ENCODE data around the gene YJU2. TPM values are rescaled to one million over a fixed set of nuclear protein-coding genes. Genes with fewer than 3 reads are reported as not detected.

Gene YJU2
- total RNA-seq = 14.8 TPM

DNA sequence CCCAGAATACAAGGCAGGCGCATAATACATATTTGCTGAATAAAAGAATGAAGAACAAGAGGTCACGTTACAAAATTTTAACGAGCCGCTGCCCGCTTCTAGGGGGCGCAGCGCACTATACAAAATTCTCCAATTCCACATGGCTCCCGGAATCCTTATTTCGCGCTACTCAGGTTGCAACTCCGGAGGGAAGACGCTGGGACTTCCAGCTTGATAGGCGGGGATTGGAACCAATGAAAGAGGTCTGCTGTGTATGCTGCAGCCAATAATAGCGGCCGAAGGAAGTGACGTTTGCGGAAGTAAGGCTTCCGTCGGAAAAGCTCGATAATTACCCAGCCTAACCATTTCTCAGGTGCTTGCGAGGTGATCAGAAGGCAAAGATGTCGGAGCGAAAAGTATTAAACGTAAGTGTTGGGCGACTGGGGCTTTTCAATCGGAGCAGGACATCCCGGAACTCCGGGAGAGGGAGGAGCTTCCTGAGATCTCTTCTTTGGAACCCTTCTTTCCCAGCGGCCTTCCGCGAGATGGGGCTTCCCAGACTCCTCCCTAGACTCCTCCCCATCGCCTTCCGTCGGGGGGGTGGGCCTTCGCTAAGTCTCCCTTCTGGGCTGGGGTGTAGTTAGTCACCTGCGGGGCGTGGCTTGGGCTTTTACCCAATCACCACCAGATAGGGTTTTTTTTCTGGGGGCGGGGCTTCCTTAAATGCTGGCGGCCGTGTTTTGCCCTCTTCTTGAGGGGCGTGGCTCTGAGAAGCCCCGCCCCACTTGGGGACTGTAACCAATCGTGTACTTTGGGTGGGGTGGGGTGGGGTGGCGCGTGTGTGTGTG, at the start of gene YJU2:
TSS of gene YJU2 (plus strand) at position 314 of the 827 bp plus-strand sequence. CDS start at position 381, 67 bp downstream.

DNA sequence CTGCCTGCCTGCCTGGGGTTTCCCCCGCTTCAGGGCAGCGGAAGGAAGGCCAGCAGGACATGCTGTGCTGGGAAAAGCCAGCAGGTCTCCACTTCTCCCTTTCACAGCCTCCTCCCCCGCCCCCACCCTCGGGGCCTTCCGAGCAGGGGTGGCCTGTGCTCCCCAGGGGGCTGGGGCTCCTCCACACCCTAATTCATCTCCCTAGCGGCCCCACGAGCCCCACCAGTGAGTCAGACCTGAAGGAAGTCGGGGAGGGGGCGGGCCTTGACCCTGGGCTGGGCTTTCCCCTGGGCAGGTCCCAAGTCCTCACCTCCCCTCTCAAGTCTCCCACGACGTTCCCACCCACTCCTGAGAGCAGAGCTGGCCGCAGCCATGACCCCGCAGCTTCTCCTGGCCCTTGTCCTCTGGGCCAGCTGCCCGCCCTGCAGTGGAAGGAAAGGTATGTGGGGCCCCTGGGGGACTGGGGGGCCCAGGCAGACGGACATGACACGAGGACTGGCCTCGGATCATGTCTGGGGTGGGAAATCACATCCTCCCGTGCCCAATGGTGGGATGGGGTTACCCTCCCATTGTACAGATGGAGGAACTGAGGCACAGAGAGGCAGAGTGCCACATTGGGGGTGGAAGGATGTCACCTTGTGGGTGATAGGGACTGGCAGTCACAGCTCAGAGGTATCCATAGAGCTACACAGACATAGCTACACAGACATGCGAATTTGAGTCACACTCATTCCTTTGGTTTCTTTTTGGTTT, 17.5 kb upstream of the YJU2 start, which contains the start of gene EBI3:
TSS of gene EBI3 (plus strand) at position 345 of the 753 bp plus-strand sequence. CDS start at position 373, 28 bp downstream.

DNA sequence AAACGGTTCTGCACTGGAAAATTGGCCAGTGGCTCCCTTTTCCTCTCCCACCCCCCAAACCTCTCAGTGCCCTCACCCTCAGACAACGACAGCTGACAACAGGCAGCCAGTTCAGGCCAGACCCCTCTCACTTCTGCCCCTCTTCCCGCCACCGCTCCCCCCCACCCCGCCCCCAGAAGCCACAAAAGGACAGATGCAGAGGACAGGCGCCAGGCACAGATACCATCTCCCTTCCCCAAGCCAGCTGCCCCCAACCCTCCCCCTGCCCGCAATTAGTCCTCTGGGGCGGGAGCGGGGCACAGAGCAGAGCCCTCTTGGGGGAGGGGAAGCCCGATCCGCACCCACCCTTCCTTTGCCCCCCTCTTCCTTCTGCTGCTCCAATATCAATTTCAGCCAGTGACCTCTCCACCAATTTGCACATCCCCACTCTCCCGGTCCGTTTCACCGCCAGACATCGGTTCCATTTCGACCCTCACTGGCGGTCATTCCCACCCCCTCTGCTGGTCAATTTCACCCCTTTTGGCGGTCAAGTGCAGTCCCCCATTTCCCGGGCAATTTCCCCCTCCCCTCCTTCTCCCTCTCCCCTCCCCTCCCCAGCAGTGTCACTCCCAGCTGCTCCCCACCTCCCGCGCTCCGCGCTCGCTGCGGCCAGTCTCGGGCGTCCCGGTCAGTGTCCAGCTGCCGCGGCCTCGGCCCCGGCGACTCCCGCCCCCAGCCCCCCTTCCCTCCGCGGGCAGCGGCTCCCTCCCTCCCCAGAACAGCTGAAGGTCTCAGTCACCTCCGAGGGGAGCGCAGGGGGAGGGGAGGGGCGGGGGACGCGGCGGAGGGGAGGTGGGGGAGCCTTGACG, 31.8 kb downstream of the YJU2 start, which contains the start of gene SHD:
TSS of gene SHD (plus strand) at position 848 of the 848 bp plus-strand sequence. CDS start 798 bp downstream, outside the sequence.

DNA sequence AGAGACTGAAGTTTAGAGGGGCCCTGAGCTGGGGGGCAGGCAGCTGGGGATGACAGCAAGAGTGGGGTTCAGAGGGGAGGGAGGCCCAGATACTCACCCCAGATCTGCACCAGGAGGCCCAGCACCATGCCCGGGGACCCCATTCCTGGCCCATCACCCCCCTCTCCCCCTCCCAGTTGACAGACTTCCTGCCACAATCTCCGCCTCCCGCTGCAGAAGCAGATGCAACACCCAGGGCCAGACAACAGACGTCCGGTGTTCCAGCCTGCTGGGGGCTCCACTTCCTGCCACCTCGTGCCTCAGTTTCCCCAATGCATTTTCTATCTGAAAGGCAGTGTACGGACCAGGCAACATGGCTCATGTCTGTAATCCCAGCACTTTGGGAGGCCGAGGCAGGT, 55.4 kb downstream of the YJU2 start, which contains the start of gene TMIGD2:
TSS of gene TMIGD2 (minus strand) at position 147 of the 398 bp plus-strand sequence. CDS start at position 143, 4 bp downstream.

DNA sequence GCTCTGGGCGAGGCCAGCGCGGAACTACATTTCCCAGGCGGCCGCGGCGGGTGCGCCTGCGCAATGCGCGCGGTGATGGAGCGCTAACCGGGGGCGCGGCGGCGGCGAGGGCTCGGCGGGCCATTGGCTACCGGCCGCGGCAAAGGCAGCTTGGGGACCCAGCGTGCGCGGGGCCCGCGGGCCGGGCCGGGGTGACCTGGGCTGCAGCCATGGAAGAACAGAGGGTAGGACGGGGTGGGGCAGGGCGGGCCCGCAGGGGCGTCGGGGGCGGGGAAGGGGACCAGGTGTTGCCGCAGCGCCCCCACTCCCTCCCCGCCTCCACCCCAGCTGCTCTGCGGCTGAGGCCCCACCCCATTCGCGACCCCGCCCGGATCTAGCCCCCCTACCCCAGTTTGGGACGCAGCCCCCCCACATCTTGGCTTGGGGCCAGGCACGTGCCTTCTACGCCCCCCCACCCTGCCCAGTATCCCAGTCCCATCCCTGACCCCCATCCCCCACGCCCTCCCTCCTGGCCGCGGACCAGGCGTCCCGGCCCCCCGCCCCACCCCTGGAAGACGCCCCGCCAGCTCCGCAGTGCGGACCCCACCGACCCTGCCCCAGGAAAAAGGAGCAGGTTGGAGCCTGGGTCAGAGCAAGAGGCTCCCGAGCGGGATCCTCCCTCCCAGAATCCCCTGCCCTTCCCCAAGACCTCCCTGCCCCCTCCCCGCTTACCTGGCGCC, 57.8 kb downstream of the YJU2 start, which contains the start of gene FSD1:
TSS of gene FSD1 (plus strand) at position 61 of the 719 bp plus-strand sequence. CDS start at position 210, 149 bp downstream.

Other genes with a start within 250 kb of the YJU2 start
- 21.9 TPM for gene PIAS4, start 239.3 kb upstream of the YJU2 start, total RNA-seq
- gene ZBTB7A, start 180.2 kb upstream of the YJU2 start, total RNA-seq = 2.5 TPM
- gene MAP2K2, start 123.0 kb upstream of the YJU2 start, total RNA-seq = 84.7 TPM
- 0.69 TPM for gene CREB3L3, start 93.4 kb upstream of the YJU2 start, total RNA-seq
- 11.5 TPM for gene SIRT6, start 64.5 kb upstream of the YJU2 start, total RNA-seq
- 6.5 TPM for gene ANKRD24, start 64.4 kb upstream of the YJU2 start, total RNA-seq
- 0.23 TPM for gene EBI3, start 17.6 kb upstream of the YJU2 start, total RNA-seq
- gene SHD, start 32.2 kb downstream of the YJU2 start, total RNA-seq = 10.1 TPM
- 1.4 TPM for gene TMIGD2, start 55.3 kb downstream of the YJU2 start, total RNA-seq
- gene FSD1, start 57.5 kb downstream of the YJU2 start, total RNA-seq = 51.4 TPM
- gene STAP2, start 91.7 kb downstream of the YJU2 start, total RNA-seq = 0.69 TPM
- gene MPND, start 96.5 kb downstream of the YJU2 start, total RNA-seq = 19.6 TPM
- gene SH3GL1, start 153.5 kb downstream of the YJU2 start, total RNA-seq = 20.1 TPM
- 8.1 TPM for gene CHAF1A, start 155.6 kb downstream of the YJU2 start, total RNA-seq
- gene UBXN6, start 210.7 kb downstream of the YJU2 start, total RNA-seq = 75.0 TPM
- 39.4 TPM for gene HDGFL2, start 225.2 kb downstream of the YJU2 start, total RNA-seq

Measured in diencephalon (tissue), 1 donor.